NCI-H146 (cell line): ENCODE data around the gene RPS3A.
"Not testable (repeated sequence)": the region's sequence is repeated elsewhere in the genome, so short reads cannot be mapped to it uniquely, and the experiment has no call there.

Experiments used
- DNase-seq: peaks from one replicate; lab custom pipeline; 2025; lab: John Stamatoyannopoulos, UW

RPS3A gene

DNA sequence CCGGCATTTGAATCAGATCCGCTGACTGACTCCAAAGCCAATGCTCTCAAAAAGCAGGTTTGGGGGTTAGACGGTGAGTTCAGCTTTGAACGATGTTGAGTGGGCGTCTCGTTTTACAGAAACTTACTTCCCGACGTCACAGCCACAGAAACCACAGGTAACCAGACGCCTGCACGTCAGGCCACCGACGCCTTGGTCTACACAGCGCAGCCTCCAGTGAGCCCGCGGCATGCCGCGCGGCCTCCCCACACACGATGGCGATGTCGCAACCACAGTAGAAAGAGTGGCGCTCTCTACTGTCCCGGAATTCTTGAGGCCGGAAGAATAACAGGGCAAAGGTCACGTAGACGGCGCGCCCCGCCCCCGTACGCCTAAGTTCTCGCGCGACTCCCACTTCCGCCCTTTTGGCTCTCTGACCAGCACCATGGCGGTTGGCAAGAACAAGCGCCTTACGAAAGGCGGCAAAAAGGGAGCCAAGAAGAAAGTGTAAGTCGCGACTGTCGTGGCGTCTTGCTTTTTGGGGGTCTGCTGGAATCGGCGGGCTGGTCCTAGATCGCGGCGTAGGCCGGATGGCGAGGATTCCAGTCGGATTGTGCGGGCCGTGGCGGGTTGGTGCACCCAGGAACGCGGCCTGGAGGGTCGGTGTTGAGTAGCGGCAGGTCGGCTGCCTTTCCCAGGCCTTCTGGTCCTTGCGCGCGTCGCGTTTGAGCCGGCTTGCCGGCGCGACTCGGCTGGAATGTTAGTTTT lies at the start of gene RPS3A:
TSS of gene RPS3A (plus strand) at position 400 of the 747 bp plus-strand sequence. CDS start at position 425, 25 bp downstream.
- peak; percentile 92 for DNase-seq

DNA sequence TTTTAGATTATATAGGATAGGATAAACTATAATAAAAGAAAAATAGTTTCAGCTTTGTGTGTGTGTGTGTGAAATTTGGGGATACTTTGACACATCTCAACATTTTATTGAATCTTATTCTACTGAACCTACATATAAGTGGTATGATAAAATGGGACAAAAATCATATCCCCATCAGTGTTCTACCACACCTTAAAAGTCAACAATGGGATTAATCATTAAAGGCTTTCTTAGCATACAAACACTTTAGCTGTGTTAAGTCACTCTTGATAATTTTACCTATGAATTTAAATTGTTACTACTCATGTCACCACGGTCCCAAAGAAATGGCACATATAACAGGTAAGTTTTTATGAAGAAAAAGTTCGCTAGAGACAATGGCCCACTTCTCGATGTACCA lies 46.6 kb upstream of the RPS3A start:
- DNase-seq = no peak

DNA sequence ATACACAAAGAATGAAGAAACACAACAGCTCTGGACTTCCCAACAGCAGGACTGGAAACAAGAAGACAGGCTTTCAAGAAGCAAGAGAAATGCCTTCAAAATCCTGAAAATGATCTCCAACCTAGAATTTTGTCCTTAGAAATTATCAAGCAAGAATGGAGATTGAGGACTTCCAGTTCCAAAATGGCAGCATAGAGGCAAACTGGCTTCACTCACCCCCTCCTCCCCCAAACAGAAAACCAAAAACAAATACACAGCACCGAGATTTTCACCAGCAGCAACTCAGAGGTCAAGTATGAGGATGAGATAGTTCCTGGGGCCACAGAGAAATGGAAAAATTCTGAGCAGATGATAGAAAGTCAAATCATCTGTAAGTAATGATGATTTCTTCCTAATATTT lies 43.9 kb upstream of the RPS3A start:
- no peak for DNase-seq

- not testable (repeated sequence) for DNase-seq
Measured at GRCh38 chr4:151063143-151063542, 36.3 kb upstream of the RPS3A start.

DNA sequence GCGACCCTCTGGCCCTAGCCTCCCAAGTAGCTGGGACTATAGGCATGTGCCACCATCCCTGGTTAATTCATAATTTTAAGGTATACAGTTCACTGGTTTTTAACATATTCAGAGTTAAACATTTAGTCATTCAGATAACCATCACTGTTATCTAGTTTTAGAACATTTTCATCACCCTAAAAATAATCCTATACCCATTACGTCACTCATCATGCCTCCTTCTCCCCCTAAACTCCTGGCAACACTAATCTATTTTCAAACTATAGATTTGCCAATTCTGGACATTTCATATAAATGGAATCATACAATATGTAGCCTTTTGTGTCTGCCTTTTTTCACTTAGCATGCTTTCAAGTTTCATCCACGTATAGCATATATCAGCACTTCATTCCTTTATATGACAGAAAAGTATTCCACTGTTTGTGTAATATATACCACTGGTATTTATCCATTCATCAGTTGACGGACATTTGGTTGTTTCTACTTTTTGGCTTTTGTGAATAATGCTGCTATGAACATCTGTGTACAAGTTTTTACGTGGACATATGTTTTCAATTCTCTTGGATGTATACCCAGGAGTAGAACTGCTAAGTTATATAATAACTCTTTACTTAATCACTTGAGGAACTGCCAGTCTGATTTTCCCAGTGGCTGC lies 32.0 kb upstream of the RPS3A start:
- DNase-seq = no peak

- DNase-seq = no peak
Measured at GRCh38 chr4:151074416-151074916, 25.0 kb upstream of the RPS3A start.

DNA sequence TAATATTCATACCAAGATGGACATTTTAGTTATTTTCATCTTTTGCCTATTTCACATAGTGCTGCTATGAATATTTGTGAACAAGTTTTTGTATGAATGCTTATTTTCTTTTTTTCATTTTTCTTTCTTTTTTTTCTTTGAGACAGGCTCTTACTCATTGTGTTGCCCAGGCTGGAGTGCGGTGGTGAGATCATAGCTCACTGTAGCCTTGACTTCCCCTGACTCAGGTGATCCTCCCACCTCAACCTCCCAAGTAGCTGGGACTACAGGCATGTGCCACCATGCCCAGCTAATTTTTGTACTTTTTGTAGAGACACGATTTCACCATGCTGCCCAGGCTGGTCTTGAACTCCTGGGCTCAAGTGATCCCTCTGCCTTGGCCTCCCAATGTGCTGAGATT lies 21.4 kb upstream of the RPS3A start:
- not testable (repeated sequence) for DNase-seq

- DNase-seq = no peak
Measured at GRCh38 chr4:151087467-151087866, 12.0 kb upstream of the RPS3A start.

DNA sequence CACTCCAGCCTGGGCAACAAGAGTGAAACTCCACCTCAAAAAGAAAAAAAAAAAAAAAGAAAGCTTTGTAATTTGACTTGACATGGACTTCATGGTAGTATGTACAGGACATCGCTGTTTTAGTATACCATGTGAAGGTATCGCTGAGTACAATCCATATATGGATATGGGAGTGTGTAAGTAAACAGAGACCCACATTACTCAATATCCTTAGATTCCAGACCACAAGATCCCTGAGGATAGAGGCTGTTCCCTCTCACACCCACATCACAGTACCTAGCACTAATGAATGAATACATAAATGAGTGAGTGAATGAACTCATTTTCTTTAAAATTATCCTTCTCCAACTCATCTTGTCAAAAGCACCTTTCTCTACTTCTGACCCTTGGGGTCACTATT lies 8.4 kb upstream of the RPS3A start:
- DNase-seq = no peak

DNA sequence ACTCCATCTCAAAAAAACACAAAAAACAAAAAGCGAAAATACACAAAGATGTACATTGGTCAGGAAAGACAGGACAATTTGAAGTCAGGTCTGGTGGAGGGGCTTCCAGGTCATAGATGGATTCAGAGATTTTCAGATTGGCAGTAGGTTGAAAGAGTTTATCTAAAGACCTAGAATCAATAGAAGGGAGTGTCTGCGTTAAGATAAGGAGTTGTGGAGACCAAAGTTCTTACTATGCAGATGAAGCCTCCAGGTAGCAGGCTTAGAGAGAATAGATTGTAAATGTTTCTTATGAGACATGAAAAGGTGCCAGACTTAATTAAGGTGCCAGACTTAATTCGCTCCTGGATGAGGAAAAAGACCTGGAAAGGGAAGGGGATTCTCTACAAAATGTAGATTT lies 6.9 kb upstream of the RPS3A start:
- DNase-seq = no peak

- no peak for DNase-seq
Measured at GRCh38 chr4:151093203-151093602, 6.2 kb upstream of the RPS3A start.

DNA sequence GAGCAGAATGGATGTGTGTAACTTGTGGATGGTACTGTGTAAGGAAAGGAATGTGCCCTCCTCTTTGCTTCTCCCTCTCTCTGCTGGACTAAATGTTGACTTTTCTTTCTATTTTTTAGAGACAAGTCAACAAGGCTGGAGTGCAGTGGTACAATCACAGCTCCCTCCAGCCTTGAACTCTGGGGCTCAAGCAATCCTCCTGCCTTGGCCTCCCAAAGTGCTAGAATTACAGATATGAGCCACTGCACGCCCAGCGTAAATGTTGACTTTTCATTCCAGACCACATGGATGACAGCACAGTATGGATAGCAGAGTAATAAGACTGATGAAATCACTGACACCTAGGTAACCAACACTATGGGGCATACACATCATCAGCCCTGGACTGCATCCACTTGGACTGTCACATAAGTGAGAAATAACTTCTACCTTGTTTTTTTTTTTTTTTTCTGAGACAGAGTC lies 5.1 kb upstream of the RPS3A start:
- no peak for DNase-seq

DNA sequence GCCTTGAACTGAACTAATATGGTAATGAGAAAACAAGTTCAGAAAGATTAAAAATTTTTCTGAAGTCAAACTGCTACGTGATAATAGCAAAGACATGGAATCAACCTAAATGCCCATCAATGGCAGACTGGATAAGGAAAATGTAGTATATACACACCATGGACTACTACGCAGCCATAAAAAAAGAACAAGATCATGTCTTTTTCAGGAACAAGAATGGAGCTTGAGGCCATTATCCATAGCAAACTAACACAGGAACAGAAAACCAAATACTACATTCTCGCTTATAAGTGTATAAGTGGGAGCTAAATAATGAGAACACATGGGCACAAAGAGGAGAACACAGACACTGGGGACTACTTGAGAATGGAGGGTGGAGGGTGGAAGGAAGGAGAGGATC lies 4.3 kb upstream of the RPS3A start:
- no peak for DNase-seq

DNA sequence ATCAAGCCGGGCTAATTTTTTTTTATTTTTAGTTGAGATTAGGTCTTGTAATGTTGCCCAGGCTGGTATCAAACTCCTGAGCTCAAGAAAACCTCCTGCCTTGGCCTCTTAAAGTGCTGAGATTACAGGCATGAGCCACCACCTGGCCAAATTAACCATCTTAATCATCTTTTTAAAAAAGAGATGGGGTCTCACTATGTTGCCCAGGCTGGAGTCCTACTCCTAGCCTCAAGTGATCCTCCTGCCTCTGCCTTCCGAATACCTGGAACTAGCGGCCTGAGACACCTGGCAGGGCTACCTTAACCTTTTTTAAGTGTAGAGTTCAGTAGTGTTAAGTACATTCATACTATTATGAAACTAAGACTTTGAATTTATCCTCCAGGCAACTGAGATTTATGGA lies 1.7 kb upstream of the RPS3A start:
- no peak for DNase-seq

DNA sequence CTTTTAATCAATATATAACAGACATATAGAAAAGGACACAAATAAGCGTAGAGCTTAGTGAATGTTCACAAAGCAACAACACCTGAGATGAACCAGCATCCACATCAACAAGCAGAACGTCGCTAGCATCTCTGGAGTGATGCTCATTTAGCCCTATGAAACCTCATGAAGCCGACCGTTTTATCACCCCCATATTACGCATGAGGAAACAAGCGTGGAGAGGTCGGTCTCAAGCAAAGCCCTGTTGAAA lies 524 bp upstream of the RPS3A start:
- DNase-seq = no peak

DNA sequence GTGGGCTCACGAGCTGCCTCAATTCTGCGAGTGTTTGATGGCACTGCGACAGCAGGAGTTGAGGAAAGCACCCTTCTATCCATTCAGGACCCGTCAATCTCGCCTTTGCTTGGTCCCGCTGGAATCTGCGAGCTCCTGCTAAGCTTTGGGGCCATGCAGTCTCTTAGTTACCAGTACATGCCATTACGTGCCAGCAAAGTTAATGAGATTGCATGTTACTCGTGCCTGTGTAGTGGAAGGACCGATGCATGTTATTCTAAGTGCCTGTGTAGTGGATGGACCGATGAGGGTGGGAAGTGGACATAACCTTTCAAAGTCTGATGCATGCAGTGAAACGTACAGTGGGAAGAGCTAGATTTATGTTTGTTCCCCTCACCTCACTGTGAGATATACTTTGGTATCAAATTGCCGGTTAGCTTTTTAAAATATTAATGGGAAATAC lies 569 bp downstream of the RPS3A start:
- peak; percentile 37 for DNase-seq

- DNase-seq = no peak
Measured at GRCh38 chr4:151100531-151100930, 1.1 kb downstream of the RPS3A start.

- no peak for DNase-seq
Measured at GRCh38 chr4:151103758-151104157, 4.3 kb downstream of the RPS3A start.

DNA sequence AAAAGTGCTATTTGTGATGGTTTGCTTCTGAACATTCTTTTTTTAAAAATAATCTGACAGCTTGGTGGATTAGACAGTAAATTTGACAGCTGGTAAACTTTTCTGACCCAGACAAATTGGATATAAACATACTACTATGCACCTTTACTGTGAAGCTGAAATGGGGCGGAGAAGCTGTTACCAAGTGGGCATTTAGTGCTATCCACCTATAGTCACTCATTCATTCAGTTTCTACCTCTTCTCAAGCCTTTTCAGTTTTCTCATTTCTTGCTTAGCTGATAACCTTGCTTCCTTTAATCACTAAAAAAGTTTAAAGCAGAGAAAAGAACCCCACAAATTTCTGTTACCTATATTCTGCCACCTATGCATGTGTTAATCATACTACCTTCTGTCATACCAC lies 5.2 kb downstream of the RPS3A start:
- no peak for DNase-seq

DNA sequence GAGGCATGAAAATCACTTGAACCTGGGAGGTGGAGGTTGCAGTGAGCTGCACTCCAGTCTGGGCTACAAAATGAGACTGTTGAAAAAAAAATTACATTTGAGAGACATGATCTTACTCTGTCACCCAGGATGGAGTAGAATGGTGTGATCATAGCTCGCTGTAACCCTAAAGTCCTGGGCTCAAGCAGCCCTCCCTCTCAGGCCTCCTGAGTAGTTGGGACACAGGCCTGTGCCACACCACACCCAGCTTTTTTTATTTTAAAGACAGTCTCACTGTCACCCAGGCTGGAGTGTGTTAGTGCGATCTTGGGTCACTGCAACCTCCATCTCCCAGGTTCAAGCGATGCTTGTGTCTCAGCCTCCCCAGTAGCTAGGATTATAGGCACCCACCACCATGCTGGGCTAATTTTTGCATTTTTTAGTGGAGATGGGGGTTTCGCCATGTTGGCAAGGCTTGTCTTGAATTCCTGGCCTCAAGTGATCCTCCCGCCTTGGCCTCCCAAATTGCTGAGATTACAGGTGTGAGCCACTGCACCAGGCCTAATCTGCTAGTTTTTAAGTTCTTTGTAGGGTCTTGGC lies 6.1 kb downstream of the RPS3A start:
- DNase-seq = no peak

GRCh38 chr4:151107063-151107462 lies 7.6 kb downstream of the RPS3A start:
- DNase-seq = no peak

- DNase-seq = no peak
Measured at GRCh38 chr4:151110236-151110635, 10.8 kb downstream of the RPS3A start.

DNA sequence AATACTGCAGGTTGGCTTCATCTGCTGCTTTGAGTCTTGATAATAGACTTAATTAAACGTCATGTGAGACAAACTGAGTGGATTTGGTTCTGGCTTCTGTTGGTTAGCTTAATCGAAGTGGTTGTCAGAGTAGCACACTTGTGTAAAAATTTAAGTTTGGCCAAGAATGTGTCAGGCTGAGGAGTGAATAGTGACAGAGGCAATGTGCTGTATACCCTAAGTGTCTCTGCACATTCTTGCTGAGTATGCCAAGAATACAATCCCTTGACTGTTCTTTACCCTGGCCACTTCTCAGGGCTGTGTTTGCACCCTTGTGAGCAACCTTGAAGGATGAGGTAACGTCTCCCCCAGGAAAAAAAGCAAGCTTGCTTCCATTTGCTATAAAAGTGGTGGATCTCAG lies 14.9 kb downstream of the RPS3A start:
- no peak for DNase-seq
